Keratinocyte (primary cell): Measurements from ENCODE around the gene CCDC116.

Experiments
- EZH2 ChIP-seq: IDR thresholded peaks from one replicate; pipeline ENCODE4 v1.6.1; 2012; ENCODE audit warnings: inconsistent platforms, mild to moderate bottlenecking, low read length, moderate library complexity
- TF ChIP-seq, protein P1 (sequence below), 3 experiments: IDR thresholded peaks in 1 of 3; conservative IDR thresholded peaks in 1 of 3; optimal IDR thresholded peaks in 1 of 3; 2 replicates in 2 of 3; 3 replicates in 1 of 3; pipeline versions ENCODE3 to v1.5.1; 2011; ENCODE audit warnings: low read length in 3 of 3, mild to moderate bottlenecking in 3 of 3, moderate library complexity in 2 of 3, control low read depth in 1 of 3, inconsistent platforms in 1 of 3; ENCODE audit not compliant: insufficient read depth in 2 of 3; ENCODE audit errors: extremely low read depth in 1 of 3

DNA sequence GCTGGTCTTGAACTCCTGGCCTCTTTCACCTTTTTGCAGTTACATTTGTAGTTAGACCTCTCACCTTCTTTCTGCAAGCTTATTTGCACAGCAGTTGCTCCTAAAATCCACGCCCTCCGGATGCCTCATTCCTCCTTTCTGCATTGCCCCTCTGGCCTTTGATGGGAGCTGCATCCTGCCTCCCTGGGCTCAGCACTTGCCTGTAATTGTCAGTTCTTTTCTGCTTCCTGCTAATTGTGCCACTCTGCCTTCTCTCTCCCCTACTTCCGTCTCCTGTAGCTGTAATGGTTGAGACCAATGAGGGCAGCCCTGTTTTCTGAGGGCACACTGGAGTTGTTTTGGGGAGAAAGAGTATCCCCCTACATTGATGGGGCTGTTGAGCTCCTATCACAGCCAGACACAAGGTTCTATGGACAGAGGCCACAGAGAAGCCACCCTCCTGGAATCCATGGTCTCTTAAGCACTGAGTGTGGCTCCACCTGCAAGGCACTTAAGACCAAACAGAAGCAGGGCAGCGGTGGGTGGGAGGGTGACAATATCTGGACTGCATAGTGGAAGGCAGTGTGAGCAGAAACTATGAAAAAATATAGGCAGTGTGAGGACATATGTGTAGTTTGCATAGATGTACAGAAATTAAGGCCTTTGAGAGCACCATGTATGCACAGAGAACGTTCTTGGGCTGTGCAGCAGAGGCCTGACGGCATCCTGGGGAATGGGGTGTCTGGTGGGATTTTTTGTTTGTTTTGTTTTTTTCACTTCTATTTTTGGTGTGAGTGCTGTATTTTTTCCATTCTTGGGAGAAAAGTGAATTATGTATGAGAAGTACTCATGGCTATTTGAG lies 33.3 kb upstream of the CCDC116 start:
- TF ChIP-seq, protein P1, sequence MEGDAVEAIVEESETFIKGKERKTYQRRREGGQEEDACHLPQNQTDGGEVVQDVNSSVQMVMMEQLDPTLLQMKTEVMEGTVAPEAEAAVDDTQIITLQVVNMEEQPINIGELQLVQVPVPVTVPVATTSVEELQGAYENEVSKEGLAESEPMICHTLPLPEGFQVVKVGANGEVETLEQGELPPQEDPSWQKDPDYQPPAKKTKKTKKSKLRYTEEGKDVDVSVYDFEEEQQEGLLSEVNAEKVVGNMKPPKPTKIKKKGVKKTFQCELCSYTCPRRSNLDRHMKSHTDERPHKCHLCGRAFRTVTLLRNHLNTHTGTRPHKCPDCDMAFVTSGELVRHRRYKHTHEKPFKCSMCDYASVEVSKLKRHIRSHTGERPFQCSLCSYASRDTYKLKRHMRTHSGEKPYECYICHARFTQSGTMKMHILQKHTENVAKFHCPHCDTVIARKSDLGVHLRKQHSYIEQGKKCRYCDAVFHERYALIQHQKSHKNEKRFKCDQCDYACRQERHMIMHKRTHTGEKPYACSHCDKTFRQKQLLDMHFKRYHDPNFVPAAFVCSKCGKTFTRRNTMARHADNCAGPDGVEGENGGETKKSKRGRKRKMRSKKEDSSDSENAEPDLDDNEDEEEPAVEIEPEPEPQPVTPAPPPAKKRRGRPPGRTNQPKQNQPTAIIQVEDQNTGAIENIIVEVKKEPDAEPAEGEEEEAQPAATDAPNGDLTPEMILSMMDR (optimal IDR thresholded peaks at IDR 0.05 in 1 of 3, IDR thresholded peaks at IDR 0.05 in 1 of 3, conservative IDR thresholded peaks at IDR 0.05 in 1 of 3; ENCODE audit: extremely low read depth in 1 of 3, insufficient read depth in 2 of 3, low read length in 3 of 3) = no peak
- no peak for TF ChIP-seq EZH2
